HCT116 (cell line): Measurements from ENCODE around the gene GNG7. TPM values are rescaled to one million over a fixed set of nuclear protein-coding genes. Genes with fewer than 3 reads are reported as not detected.

Experiments used
- ATAC-seq: fragments of 200-7000 bp; cut with Tn5 transposase; 2 replicates; pipeline ENCODE4 v1.9.1; 2020; ENCODE audit warnings: mild to moderate bottlenecking, moderate library complexity
- Bru-seq: library from RNA; stranded (reverse); fragments of 400-500 nt; gene quantifications from one replicate; lab custom pipeline; 2021; lab: Mats Ljungman, UMichigan
- BruChase-seq, 2 experiments: library from RNA; stranded (reverse); fragments of 400-500 nt; gene quantifications; one replicate each; lab custom pipeline; 2021; lab: Mats Ljungman, UMichigan
- BruUV-seq: library from RNA; stranded (reverse); fragments of 400-500 nt; replicated peaks from 2 replicates; lab custom pipeline; 2021; lab: Mats Ljungman, UMichigan
- CTCF ChIA-PET: fragments of 300-600 bp; sonication (Branson Sonifier 250); formaldehyde crosslinking; loops from one replicate; lab custom pipeline; 2021; ENCODE audit warnings: antibody characterized with exemption; lab: Charles Lee
- POLR2A ChIA-PET: fragments of 300-600, 350-600 bp; sonication (Branson Sonifier 250); formaldehyde crosslinking; loops from one replicate; lab custom pipeline; 2021; ENCODE audit warnings: antibody characterized with exemption; lab: Charles Lee
- RAD21 ChIA-PET, 2 experiments: fragments of 300-600 bp; sonication (Branson Sonifier 250); formaldehyde crosslinking; loops; one replicate each; lab custom pipeline; 2023; ENCODE audit warnings: low total read pairs in 2 of 2; ENCODE audit not compliant: uncharacterized antibody in 2 of 2, unreplicated experiment in 2 of 2, low non-redundant PET in 1 of 2; lab: Charles Lee
- DNase-seq: peaks from one replicate; pipeline ENCODE4 v3.0.0-alpha.2; 2010; ENCODE audit warnings: low read depth, low spot score
- H2AFZ ChIP-seq: fragments of 200-600 bp; shearing (Covaris generic), sonication (generic); 2 replicates; pipeline ENCODE4 v1.6.1; 2017; ENCODE audit warnings: low read depth, mixed run types, mixed read lengths, antibody characterized with exemption, low read length; ENCODE audit not compliant: poor library complexity, severe bottlenecking
- H3K27ac ChIP-seq: 2 replicates; pipeline ENCODE4 v1.5.1; 2012; ENCODE audit warnings: low read depth, low read length
- H3K27me3 ChIP-seq: fragments of 200-600 bp; sonication (generic); 2 replicates; pipeline ENCODE4 v1.6.1; 2016; ENCODE audit warnings: mixed run types, low read length, mixed read lengths; ENCODE audit not compliant: insufficient read depth
- H3K36me3 ChIP-seq, 2 experiments: fragments of 200-500 bp in 1 of 2; fragments of 200-600 bp in 1 of 2; sonication (Bioruptor generic) in 1 of 2; sonication (generic) in 1 of 2; 2 replicates each; pipeline versions ENCODE4 v1.5.1 to v1.6.1; 2014 to 2016; ENCODE audit warnings: low read length in 2 of 2, inconsistent platforms in 1 of 2, mixed read lengths in 1 of 2, mixed run types in 1 of 2; ENCODE audit not compliant: insufficient read depth in 2 of 2, control insufficient read depth in 1 of 2
- H3K4me1 ChIP-seq, 2 experiments: fragments of 200-600 bp in 1 of 2; sonication (generic) in 1 of 2; 2 replicates each; pipeline versions ENCODE4 v1.5.1 to v1.6.1; 2012 to 2017; ENCODE audit warnings: low read length in 2 of 2, inconsistent platforms in 1 of 2, mild to moderate bottlenecking in 1 of 2, mixed read lengths in 1 of 2, mixed run types in 1 of 2, moderate library complexity in 1 of 2; ENCODE audit not compliant: insufficient read depth in 2 of 2, control insufficient read depth in 1 of 2
- H3K4me2 ChIP-seq: fragments of 200-600 bp; sonication (generic); 2 replicates; pipeline ENCODE4 v1.6.1; 2017; ENCODE audit warnings: mixed run types, low read length, mixed read lengths
- H3K4me3 ChIP-seq, 2 experiments: fragments of 200-600 bp in 1 of 2; sonication (generic) in 1 of 2; replicated peaks in 1 of 2; 2 replicates each; pipeline ENCODE4 v1.5.1; 2011 to 2016; ENCODE audit warnings: low read length in 2 of 2, control low read depth in 1 of 2, low read depth in 1 of 2, mild to moderate bottlenecking in 1 of 2, mixed read lengths in 1 of 2, mixed run types in 1 of 2
- H3K79me2 ChIP-seq: fragments of 200-600 bp; sonication (generic); 2 replicates; pipeline ENCODE4 v1.6.1; 2017; ENCODE audit warnings: mild to moderate bottlenecking, mixed run types, low read length, moderate library complexity, mixed read lengths; ENCODE audit not compliant: insufficient read depth
- H3K9ac ChIP-seq: fragments of 200-600 bp; sonication (generic); 2 replicates; pipeline ENCODE4 v1.6.1; 2016; ENCODE audit warnings: low read length, mixed read lengths
- H3K9me2 ChIP-seq: fragments of 200-600 bp; sonication (generic), shearing (Covaris generic); 2 replicates; pipeline ENCODE4 v1.6.1; 2017; ENCODE audit warnings: mixed run types, mild to moderate bottlenecking, moderate library complexity; ENCODE audit not compliant: insufficient read depth
- H3K9me3 ChIP-seq, 2 experiments: fragments of 200-500 bp in 1 of 2; fragments of 200-600 bp in 1 of 2; sonication (Bioruptor generic) in 1 of 2; sonication (generic) in 1 of 2; 2 replicates each; pipeline ENCODE4 v1.6.1; 2014 to 2017; ENCODE audit warnings: low read length in 2 of 2, mixed read lengths in 2 of 2, inconsistent platforms in 1 of 2, low read depth in 1 of 2, mild to moderate bottlenecking in 1 of 2, mixed run types in 1 of 2, moderate library complexity in 1 of 2; ENCODE audit not compliant: control insufficient read depth in 1 of 2, insufficient read depth in 1 of 2
- H4K20me1 ChIP-seq: fragments of 200-600 bp; sonication (generic), shearing (Covaris generic); 2 replicates; pipeline ENCODE4 v1.6.1; 2017; ENCODE audit warnings: mixed run types, mild to moderate bottlenecking, moderate library complexity; ENCODE audit not compliant: insufficient read depth
- EGR1 ChIP-seq: IDR thresholded peaks from 2 replicates; pipeline ENCODE4 v1.6.1; 2012; ENCODE audit warnings: low read depth
- ELF1 ChIP-seq: IDR thresholded peaks from 2 replicates; pipeline ENCODE4 v1.6.1; 2012; ENCODE audit warnings: low read depth, borderline replicate concordance
- JUND ChIP-seq: IDR thresholded peaks from 2 replicates; pipeline ENCODE4 v1.6.1; 2012
- POLR2A ChIP-seq: IDR thresholded peaks from 2 replicates; pipeline ENCODE4 v1.7.0; 2011; ENCODE audit warnings: borderline replicate concordance; ENCODE audit not compliant: insufficient read depth, insufficient read length; ENCODE audit errors: extremely low read depth
- POLR2AphosphoS5 ChIP-seq: IDR thresholded peaks from 2 replicates; pipeline ENCODE4 v1.6.1; 2011; ENCODE audit warnings: mild to moderate bottlenecking, low read depth, low read length, moderate library complexity
- RAD21 ChIP-seq: IDR thresholded peaks from 2 replicates; pipeline ENCODE4 v1.6.1; 2012; ENCODE audit warnings: low read depth, mild to moderate bottlenecking
- SP1 ChIP-seq: IDR thresholded peaks from 2 replicates; pipeline ENCODE4 v1.6.1; 2012; ENCODE audit warnings: low read depth
- TCF7L2 ChIP-seq: IDR thresholded peaks from 2 replicates; pipeline ENCODE4 v1.7.0; 2011; ENCODE audit warnings: borderline replicate concordance, inconsistent platforms; ENCODE audit not compliant: insufficient read depth, insufficient read length; ENCODE audit errors: extremely low read depth
- YY1 ChIP-seq: IDR thresholded peaks from 2 replicates; pipeline ENCODE4 v1.6.1; 2011; ENCODE audit warnings: low read length, low read depth, moderate library complexity, mild to moderate bottlenecking; ENCODE audit not compliant: insufficient replicate concordance; ENCODE audit errors: extremely low read depth
- intact Hi-C: fragments of 100-400 bp; cut with micrococcal nuclease; formaldehyde crosslinking; loops from 2 replicates; pipeline ENCODE4 v1.10.0; 2022
- long read RNA-seq: library from polyadenylated mRNA; unstranded; transcript quantifications from one replicate; pipeline ENCODE4 v2.0.0, GENCODE V29; 2021; ENCODE audit not compliant: unreplicated experiment
- polyA plus RNA-seq: library from polyadenylated mRNA; unstranded; fragments of >200 nt; gene quantifications from 2 replicates; pipeline ENCODE4 v1.2.1, GENCODE V29; 2012; ENCODE audit warnings: missing spikeins
- total RNA-seq: library from RNA; stranded (reverse); gene quantifications from one replicate; pipeline ENCODE4 v1.2.1, GENCODE V29; 2021; ENCODE audit not compliant: unreplicated experiment
- TF ChIP-seq, protein P1 (sequence below), 3 experiments: fragments of 200-600 bp in 1 of 3; sonication (generic) in 1 of 3; IDR thresholded peaks in 2 of 3; conservative IDR thresholded peaks in 1 of 3; 2 replicates each; pipeline ENCODE4 v1.5.1; 2012 to 2017; ENCODE audit warnings: low read depth in 2 of 3, low read length in 2 of 3, antibody characterized with exemption in 1 of 3, borderline replicate concordance in 1 of 3, control low read depth in 1 of 3, mild to moderate bottlenecking in 1 of 3, mixed read lengths in 1 of 3, mixed run types in 1 of 3, moderate library complexity in 1 of 3; ENCODE audit not compliant: insufficient read depth in 1 of 3
- TF ChIP-seq, protein P2 (sequence below): IDR thresholded peaks from 2 replicates; pipeline ENCODE4 v1.6.1; 2012
- TF ChIP-seq, protein P3 (sequence below): IDR thresholded peaks from 2 replicates; pipeline ENCODE4 v1.6.1; 2011; ENCODE audit warnings: mild to moderate bottlenecking, low read length, moderate library complexity; ENCODE audit not compliant: insufficient replicate concordance; ENCODE audit errors: extremely low read depth

Gene GNG7
- total RNA-seq = 11.3 TPM
- polyA plus RNA-seq = 4.8 and 6.3 TPM in 2 replicates
- percentile 41 among the genes with signal in this experiment for Bru-seq, nascent RNA
- percentile 43 among the genes with signal in this experiment for BruChase-seq, experiment 1, labeled RNA remaining after a 6-hour chase
- percentile 43 among the genes with signal in this experiment for BruChase-seq, experiment 2, labeled RNA remaining after a 2-hour chase
- long read RNA-seq, full-length matches to known transcripts = 4 of 22 reads
- long read RNA-seq, partial matches to known transcripts = 13 of 22 reads
- long read RNA-seq, other reads (novel, unspliced or antisense) = 5 of 22 reads

DNA sequence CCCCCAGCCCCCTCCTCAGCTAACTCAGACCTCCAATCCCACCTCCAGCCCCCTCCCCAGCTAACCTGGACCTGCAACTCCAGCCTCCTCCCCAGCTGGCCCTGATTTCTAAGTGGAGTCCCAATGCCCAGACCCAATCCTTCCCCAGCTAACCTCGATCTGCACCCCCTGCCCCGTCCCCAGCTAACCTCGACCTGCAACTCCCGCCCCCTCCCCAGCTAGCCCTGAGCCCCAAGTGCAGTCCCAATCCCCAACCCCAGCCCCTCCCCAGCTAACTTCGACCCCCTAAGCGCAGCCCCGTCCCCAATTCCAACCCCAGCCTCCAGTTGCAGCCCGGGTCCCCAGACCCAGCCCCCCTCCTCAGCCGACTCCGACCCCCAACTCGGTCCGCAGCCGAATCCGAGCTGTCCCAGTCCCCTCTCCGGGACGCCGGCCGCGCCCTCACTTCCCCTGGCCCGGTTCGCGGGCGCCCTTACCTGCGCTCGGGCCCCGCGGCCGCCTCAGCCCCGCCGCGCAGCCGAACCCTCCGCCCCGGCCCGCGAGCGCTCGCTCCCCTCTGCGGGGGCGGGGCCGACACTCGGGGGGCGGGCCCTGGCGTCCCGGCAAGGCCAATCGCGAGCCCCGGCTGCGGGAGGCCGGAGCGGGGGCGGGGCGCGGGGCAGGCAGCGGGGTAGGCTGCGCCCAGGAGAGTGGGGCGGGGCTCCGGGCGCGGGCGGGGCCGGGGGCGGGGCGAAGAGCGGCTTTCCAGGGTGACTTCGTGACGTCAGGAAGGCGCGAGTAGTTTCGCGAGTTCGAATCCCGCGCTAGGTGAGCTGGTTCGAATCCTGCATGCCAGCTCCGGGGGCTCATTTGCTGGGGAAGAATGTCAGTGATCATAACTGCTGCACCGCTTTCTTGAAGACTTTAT lies at the start of gene GNG7:
TSS of gene GNG7 (minus strand) at position 525 of the 907 bp plus-strand sequence. CDS start 182,006 bp downstream, outside the sequence.
- CTCF ChIA-PET = interaction anchor here (0.6 to 1.3 kb wide), 2 partner anchors 54 to 66 kb away, joined by 3 to 5 read pairs; no protein-coding TSS in a partner anchor
- RAD21 ChIA-PET = interaction anchor here in 1 of 2 experiments (0.7 to 1.3 kb wide), 2 partner anchors 54 to 248 kb away, joined by 3 to 4 read pairs; no protein-coding TSS in a partner anchor
- ATAC-seq = peak; percentile 100
- no peaks in the 10 kb centered on the region for H4K20me1 ChIP-seq
- peak; percentile 68 for DNase-seq
- peak within 1 kb of the TSS; percentile 42; the same call in 1 of the 2 replicates for H3K27ac ChIP-seq
- no TSS peak for BruUV-seq
- no peaks in the 10 kb centered on the region for H3K36me3 ChIP-seq
- H3K9me3 ChIP-seq = no peaks in the 10 kb centered on the region
- H3K9me2 ChIP-seq = no peaks in the 10 kb centered on the region
- peak within 1 kb of the TSS; percentile 60 to 64 for H3K4me3 ChIP-seq
- H2AFZ ChIP-seq = peak within 1 kb of the TSS; percentile 67
- POLR2A ChIA-PET = no interaction called here
- no peaks in the 10 kb centered on the region for H3K79me2 ChIP-seq
- peaks cover 4 to 15% of the 10 kb centered on the region in 2 experiments; a peak in 3 of 4 replicates for H3K4me1 ChIP-seq
- H3K27me3 ChIP-seq = no peaks in the 10 kb centered on the region
- intact Hi-C loops = no loop called here
- TF ChIP-seq TCF7L2 (no peak), EGR1 (0 out of 2 replicates have a peak, but pooled peaks have one; percentile 58), SP1 (peak; percentile 39), JUND (no peak), ELF1 (no peak), POLR2AphosphoS5 (peak; percentile 87), POLR2A (peak; percentile 42), RAD21 (no peak), YY1 (no peak)
- TF ChIP-seq, protein P1, sequence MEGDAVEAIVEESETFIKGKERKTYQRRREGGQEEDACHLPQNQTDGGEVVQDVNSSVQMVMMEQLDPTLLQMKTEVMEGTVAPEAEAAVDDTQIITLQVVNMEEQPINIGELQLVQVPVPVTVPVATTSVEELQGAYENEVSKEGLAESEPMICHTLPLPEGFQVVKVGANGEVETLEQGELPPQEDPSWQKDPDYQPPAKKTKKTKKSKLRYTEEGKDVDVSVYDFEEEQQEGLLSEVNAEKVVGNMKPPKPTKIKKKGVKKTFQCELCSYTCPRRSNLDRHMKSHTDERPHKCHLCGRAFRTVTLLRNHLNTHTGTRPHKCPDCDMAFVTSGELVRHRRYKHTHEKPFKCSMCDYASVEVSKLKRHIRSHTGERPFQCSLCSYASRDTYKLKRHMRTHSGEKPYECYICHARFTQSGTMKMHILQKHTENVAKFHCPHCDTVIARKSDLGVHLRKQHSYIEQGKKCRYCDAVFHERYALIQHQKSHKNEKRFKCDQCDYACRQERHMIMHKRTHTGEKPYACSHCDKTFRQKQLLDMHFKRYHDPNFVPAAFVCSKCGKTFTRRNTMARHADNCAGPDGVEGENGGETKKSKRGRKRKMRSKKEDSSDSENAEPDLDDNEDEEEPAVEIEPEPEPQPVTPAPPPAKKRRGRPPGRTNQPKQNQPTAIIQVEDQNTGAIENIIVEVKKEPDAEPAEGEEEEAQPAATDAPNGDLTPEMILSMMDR (IDR thresholded peaks at IDR 0.05 in 2 of 3, conservative IDR thresholded peaks at IDR 0.05 in 1 of 3; ENCODE audit: borderline replicate concordance in 1 of 3, insufficient read depth in 1 of 3, low read depth in 2 of 3, low read length in 2 of 3) = no peak
- TF ChIP-seq, protein P2, sequence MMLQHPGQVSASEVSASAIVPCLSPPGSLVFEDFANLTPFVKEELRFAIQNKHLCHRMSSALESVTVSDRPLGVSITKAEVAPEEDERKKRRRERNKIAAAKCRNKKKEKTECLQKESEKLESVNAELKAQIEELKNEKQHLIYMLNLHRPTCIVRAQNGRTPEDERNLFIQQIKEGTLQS = no peak
- TF ChIP-seq, protein P3, sequence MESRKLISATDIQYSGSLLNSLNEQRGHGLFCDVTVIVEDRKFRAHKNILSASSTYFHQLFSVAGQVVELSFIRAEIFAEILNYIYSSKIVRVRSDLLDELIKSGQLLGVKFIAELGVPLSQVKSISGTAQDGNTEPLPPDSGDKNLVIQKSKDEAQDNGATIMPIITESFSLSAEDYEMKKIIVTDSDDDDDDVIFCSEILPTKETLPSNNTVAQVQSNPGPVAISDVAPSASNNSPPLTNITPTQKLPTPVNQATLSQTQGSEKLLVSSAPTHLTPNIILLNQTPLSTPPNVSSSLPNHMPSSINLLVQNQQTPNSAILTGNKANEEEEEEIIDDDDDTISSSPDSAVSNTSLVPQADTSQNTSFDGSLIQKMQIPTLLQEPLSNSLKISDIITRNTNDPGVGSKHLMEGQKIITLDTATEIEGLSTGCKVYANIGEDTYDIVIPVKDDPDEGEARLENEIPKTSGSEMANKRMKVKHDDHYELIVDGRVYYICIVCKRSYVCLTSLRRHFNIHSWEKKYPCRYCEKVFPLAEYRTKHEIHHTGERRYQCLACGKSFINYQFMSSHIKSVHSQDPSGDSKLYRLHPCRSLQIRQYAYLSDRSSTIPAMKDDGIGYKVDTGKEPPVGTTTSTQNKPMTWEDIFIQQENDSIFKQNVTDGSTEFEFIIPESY = no peak
- H3K9ac ChIP-seq = peak within 1 kb of the TSS; percentile 72
- H3K4me2 ChIP-seq = peak within 1 kb of the TSS; percentile 79
